IPS-18c (cell line): ENCODE measurements around the gene RAD23B.

Experiments used
- H3K4me3 ChIP-seq: 2 replicates; pipeline ENCODE4 v1.7.0; 2013; ENCODE audit warnings: low read depth, mild to moderate bottlenecking, low read length, moderate library complexity; ENCODE audit not compliant: insufficient read depth
- H3K9me3 ChIP-seq: one replicate; pipeline ENCODE4 v1.6.1; 2013; ENCODE audit warnings: mild to moderate bottlenecking, low read length, moderate library complexity; ENCODE audit not compliant: control insufficient read depth, insufficient read depth

RAD23B gene

DNA sequence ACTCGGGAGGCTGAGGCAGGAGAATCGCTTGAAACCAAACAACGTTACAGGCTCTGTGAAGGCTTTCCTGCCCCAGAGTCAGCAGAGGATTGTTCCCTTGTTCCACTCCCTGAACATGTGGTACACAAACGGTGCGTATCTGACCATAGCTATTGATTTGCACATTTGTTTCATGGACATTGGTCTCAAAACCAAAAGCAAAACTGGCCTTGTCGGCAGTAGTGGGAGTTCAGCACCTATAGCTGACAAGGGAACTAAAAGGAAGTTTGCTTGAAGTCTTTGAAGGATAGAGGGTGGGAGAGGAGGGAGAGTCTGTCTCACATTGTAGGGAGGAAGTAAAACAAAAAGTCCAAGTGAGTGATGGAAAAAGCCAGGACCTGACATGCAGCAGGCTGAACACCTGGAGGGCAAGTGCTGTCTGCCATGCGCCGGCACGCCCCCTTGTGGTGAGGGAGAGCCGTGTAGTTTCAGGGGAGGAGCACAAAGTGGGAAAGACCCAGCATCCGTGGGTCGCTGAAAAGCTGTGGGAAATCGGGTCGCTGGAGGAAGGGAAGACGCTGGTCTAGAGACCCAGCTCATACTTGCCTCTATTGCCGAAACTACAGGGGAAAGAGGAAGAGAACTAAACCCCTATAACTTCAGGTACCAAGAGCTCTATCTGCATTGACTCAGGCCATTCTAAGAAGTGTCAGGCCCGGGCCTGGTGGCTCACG is 58.0 kb downstream of the RAD23B start:
- no peak overlapping the region for H3K4me3 ChIP-seq
- no peaks in the 10 kb centered on the region for H3K9me3 ChIP-seq

DNA sequence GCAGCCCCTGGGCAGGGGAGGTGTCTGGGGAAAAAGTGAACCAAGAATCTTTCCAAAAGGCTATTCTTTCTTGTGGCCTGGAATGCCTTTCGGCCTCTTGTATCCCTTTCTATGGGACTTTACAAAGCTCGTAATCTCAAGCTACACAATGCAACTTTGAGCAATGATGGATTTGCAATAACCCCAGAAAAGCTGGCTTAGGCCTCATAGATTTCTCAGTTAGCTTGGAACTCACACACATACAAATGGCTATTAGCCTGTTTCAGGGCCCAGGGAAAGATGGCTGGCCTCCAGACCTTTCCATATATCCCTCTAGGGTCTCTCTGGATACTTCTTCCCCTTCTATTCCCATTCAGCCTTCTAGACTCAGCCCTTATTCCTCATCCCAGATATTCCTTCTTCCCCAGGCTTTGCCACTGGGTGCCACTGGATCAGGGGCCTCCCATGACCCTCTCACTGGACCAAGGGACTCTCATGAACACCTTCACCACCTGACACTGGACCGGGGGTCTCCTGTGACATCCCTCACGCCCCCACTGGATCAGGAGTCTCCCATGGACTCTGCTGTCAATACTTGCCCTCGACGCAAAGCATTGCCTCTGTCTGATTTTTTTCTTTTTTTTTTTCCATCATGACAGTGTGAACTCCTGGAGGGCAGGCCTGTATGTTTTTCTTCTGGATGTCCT is 59.5 kb downstream of the RAD23B start:
- no peak overlapping the region for H3K4me3 ChIP-seq
- H3K9me3 ChIP-seq: no peaks in the 10 kb centered on the region

DNA sequence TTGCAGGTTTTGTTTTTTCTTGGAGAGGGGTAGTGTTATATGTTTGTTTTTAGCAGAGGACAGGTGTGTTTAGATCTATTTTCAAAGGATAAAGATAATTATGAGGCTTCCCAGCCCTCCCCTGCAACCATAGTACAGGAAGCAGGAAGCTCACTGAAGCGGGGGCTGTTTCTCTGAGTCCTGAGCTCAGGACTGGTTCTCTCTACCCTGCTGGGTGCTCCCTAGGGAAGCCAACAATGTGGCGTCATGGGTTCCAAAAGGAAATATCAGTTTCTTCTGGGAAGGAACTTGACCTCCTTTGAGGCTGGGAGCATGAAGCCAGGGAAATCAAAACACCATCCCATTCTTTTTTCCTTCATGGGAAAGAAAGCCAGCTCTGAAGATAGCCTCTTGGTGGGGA is 62.2 kb downstream of the RAD23B start:
- Histone ChIP-seq H3K9me3 (no peaks in the 10 kb centered on the region), H3K4me3 (no peak overlapping the region)

DNA sequence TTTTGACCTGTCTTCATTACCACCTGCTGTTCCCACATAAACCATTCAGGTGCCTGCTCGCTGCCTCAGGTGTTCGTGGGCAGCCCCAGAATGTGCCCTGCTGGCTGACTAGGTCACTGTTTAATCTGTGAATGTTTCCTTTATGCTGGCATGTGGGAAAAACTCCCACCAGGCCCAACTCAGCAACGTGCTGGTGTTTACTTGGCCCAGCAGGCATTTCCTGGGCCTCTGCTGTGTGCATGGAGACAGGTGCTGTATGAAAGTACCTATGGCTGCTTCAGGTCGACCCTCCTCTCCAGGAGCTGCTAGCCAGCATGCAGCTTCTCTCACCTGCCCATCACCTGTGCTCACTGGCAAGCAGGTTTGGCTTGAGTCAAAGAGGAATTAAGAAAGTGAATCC is 65.8 kb downstream of the RAD23B start:
- Histone ChIP-seq H3K4me3 (no peak overlapping the region), H3K9me3 (no peaks in the 10 kb centered on the region)

DNA sequence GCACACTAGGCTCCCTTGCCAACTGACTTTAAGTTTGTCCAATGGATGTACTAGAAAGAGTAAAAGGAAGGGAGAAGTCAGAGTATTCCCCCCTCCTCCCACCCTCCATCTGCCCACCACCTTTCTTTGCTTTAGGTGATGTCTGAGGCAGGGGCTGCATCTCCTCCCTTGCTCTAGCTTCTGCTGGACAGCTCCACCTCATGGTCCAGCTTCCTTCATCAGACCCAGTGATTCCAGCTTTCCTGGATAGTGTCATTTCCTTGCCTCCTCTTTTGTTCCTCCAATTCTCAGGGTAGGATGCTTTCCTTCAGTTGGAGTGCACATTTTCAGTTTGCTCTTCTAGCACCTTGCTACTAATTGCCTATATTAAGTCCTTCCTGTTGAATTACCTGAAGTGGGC is 67.4 kb downstream of the RAD23B start:
- Histone ChIP-seq H3K4me3 (no peak overlapping the region), H3K9me3 (no peaks in the 10 kb centered on the region)

DNA sequence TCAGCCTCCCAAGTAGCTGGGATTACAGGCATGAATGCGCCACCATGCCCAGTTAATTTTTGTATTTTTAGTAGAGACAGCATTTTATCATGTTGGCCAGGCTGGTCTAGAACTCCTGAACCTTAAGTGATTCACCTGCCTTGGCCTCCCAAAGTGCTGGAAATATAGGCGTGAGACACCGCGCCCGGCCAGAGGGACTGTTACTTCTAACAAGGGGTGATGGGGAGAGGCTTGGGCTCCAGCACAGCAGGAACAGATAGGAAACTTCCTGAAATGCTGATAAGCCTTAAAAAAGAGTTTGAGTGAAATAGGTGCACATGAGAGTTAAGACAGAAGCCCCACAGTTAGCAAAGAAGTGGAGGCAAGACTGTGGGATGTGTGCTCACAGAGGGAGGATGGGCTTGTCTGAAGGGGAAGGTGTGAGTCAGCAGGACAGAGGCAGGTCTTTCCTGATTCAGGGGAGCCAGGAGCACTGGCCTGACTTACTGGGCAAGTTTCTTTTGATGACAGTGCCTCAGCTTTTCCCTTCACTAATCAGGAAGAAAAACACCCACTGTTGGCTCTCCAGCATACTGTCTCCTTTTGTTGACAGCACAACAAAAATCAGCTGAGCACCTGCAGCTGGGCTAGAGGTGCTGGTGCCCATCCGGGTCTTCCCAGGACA is 68.4 kb downstream of the RAD23B start:
- H3K4me3 ChIP-seq: no peak overlapping the region

DNA sequence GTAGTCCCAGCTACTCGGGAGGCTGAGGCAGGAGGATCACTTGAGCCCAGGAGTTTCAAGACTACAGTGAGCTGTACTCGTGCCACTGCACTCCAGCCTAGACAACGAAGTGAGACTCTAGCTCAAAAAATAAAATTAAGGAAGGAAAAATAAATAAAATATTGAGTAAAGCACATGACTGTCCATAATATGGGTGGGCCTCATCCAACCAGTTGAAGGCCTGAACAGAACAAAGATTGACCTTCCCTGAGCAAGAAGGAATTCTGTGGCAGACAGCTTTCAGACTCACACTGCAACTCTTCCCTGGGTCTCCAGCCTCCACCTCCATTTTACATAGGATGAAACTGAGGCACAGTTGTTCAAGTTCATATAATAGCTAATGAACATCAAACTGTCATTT is 72.3 kb downstream of the RAD23B start:
- no peaks in the 10 kb centered on the region for H3K9me3 ChIP-seq

More for the DNA sequence above, 68.4 kb downstream of the RAD23B start:
- no peaks in the 10 kb centered on the region for H3K9me3 ChIP-seq

DNA sequence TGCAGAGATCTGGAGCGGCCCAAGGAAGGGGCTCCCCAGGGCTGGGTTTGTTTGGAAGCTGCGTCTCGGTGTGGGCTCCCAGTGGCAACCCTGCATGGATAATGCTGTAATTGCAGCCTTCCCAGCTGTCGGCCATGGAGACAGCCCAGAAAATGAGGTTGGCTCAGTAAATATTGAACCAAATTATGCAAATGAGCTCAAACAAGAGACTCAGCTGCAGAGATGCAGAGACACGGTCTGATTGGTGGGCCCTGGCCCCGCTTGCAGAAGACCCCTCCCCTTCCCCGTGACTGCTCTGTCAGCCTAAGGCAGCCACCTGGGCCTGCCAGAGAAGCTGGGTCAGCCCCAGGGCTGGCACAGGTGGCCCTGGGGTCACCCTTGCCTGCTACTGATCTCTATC is 75.9 kb downstream of the RAD23B start:
- Histone ChIP-seq H3K9me3 (no peaks in the 10 kb centered on the region), H3K4me3 (no peak overlapping the region)

More for the DNA sequence above, 72.3 kb downstream of the RAD23B start:
- H3K4me3 ChIP-seq: no peak overlapping the region

DNA sequence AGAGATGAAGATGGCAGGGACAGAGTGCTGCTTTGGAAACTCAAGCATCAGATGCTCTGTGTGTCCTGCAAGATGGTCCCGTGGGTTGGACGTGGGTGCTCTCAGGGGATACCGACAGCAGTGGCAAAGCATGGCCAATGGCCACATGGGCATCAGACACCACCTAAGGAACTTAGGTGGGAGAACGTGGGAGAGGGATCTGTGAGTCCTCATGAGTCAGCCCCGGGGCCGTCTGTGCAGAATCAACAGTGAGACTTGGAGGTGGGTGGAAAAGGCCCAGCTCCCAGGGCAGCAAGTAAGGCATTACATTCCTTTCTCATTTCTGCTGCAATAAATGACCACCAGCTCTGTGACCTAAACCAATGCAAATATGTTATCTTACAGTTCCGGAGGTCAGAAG is 77.0 kb downstream of the RAD23B start:
- Histone ChIP-seq H3K9me3 (no peaks in the 10 kb centered on the region), H3K4me3 (no peak overlapping the region)

DNA sequence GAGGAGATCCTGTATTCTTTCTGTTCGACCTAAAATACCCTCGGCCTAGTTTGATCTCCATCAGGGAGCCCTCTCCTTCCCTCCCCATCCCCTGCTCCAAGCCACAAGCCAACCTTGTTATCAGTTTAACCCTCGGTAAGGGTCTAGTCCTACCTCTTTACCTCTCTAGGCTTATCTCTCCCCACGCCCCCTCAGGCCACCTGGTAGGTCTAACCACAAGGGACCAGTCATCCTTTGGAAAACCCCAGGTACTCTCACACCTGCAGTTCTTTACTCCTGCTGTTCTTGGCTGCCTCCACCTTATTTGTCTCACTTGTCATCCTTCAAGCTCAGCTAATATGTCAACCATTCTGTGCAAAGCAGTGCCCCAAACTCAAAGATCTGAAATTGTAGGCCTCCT is 78.7 kb downstream of the RAD23B start:
- no peak overlapping the region for H3K4me3 ChIP-seq
- H3K9me3 ChIP-seq: no peaks in the 10 kb centered on the region

DNA sequence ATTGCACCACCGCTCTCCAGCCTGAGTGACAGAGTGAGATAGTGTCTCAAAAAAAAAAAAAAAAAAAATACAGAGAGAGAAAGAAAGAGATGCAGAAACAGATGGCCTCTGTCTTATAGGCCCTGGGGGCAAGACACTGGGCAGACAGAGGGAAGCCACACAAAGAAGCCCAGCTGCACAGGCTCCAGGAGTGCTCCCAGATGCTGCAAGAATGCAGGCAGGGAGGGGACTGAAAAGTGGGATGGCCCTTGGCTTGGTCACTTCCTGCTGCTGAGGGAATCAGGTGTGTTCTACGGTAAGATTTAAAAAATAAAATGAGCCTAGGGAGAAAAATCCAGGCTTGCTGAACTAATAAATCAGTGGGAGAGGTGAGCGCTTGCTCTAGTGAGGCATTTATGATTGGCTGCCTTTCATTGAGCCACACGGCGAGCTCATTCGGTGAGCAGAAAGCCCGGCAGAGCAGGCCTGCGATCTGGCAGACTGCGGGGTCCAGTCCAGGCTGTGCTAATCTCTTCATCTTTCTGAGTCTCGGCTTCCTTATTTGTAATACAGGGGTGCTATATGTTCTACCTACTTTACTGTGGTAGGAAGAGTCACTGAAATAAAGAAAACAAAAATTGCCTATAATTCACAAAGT is 80.6 kb downstream of the RAD23B start:
- Histone ChIP-seq H3K4me3 (no peak overlapping the region), H3K9me3 (no peaks in the 10 kb centered on the region)

DNA sequence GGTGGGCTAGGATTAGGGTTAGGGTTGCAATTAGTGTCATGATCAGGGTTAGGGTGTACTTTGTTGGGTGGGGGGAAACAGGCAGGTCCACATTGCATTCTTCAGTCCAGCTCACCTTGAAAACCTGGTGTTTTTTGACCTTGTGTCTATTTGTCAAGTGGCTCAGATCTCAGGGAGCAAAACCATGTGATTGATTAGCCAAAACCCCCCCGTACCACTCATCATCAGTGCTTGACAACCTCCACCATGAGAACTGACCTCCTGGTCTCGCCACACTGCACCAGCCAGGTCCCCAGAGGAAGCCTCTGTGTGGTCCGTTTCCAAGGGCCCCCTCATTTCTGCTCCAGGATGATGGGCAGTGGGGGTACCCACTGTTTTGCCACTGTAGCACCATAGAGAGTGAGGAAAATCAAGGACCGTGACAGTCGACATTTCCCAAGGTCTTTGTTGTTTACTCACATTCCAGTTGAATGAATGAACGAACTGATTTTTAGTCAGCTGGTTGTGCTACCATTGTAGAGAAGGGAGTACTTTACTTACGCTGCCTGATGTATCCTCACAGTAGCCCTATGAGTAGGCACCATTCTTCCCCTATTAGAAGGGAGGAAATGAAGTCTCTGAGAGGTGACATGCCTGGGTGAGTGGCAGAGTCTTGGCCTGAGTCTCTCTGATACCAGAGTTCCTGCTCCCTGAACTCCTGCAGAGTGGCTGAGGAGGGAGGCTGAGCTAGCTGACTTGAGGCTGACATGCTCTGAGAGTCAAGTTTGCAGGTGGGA is 84.8 kb downstream of the RAD23B start:
- Histone ChIP-seq H3K9me3 (peaks cover 2% of the 10 kb centered on the region), H3K4me3 (no peak overlapping the region)

DNA sequence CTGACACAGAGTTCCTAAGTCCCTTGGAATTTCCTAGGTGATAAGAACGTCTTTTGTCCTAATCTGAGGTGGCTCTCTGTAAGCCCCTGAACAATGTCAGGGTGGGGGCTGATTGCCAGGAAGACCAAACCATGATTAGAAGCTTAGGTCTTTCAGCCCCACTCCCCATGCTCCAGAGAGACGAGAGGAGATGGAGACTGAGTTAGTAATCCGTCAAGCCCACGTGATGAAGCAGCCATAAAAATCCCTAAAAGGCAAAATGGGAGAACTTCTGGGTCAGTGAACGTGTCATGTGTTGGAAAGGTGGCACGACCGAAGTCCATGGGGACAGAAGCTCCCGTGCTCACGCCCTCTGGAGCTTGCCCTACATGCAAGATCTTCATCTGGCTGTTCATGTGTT is 85.6 kb downstream of the RAD23B start:
- no peak overlapping the region for H3K4me3 ChIP-seq
- peaks cover 2% of the 10 kb centered on the region for H3K9me3 ChIP-seq

DNA sequence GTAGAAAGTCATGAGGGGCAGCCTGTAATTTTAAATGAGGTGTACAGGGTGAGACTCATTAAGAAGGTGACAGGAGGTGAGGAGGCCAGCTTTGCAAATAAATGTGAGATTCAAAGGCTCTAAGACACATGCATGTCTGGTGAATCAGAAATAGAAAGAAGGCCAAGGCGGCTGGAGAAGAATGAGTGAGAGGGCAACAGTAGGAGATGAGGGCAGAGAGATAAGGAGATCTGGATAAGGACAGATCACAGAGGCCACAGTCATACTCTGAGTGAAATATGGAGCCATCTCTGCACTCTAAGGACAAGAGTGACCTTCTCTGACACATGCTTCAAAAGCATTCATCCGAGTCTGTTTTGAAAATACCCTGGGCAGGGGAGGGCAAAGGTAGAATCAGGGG is 90.7 kb downstream of the RAD23B start:
- peaks cover 2% of the 10 kb centered on the region for H3K9me3 ChIP-seq
- H3K4me3 ChIP-seq: no peak overlapping the region

DNA sequence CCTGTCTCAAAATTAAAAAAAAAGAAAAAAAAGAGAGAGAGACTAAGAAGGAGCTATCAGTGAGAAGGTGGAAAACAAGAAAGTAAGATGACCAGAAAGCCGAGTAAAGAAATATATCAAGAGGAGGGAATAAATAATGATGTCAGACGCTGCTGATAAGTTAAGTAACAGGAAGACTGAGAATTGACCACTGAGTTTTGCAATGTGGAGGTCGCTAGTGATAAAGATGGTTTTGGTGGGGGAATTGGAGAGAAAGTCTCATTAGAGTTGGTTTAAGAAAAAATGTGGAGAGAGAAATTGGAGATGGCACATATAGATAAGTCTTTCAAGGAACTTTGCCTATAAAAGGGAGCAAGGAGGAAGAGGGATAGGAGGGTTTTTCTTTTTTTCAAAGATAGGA is 91.9 kb downstream of the RAD23B start:
- Histone ChIP-seq H3K9me3 (peaks cover 2% of the 10 kb centered on the region), H3K4me3 (no peak overlapping the region)

DNA sequence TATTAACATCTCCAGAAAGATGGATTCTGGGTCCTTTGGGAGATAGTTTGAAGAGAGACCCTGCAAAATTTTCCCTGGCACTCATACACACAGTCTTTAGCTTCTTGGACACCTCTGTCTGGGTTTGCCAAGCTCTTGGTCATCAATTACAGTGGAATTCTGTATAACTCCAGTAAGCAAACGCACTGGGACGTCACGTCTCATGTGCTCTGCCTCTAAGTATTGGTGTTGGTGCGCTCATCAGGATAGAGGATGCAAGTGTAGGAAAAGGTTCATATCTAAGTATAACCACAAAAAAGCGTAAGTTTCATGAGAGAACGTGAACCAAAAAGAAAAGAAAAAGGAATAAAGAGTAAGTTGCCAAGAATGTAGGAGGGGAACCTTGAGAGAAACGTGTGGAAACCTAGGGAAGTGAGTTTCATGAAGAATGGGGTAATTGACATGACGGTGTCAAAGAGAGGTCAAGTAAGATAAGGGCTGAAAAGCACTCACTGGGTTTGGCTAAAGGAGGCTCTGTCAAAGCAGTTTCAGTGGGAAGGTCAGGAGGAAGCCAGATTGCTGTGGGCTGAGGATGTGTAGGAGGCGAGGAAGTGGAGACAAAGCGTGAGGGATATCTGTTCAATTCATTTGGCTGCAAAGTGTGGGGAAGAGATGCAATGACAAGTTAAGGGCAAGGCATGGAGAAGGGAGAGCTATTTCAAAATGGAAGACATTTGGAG is 92.7 kb downstream of the RAD23B start:
- peaks cover 2% of the 10 kb centered on the region for H3K9me3 ChIP-seq
- H3K4me3 ChIP-seq: no peak overlapping the region

DNA sequence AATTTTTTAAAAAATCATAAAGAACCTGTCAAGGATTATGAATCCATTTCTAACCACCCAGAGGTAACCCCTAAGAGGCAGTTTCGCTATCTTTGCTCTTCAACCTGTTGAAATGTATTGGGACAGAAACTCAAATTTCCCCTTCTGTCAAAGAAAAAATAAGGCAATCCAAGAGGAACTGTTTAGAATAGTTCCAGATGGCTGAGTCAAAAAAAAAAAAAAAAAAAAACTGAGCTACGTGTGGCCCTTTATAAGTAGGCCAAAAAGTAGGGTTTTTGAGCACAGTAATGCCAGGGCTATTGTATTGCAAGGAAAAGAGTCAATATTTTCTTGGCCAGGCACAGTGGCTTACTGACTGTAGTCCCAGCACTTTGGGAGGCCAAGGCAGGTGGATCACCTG is 94.9 kb downstream of the RAD23B start:
- Histone ChIP-seq H3K4me3 (no peak overlapping the region), H3K9me3 (no peaks in the 10 kb centered on the region)
